GM10847 (cell line): ENCODE data around the gene FCRL5.

ENCODE experiments used
- POLR2A ChIP-seq: IDR thresholded peaks from 2 replicates; pipeline ENCODE4 v1.6.1; 2011; ENCODE audit not compliant: insufficient read length; ENCODE audit errors: extremely low read depth

Gene FCRL5

GRCh38 chr1:157505481-157506272 lies 46.6 kb downstream of the FCRL5 start:
- TF ChIP-seq POLR2A = no peak

- no peak for TF ChIP-seq POLR2A
Observed at GRCh38 chr1:157504646-157505045, 47.7 kb downstream of the FCRL5 start.

- TF ChIP-seq POLR2A = no peak
Observed at GRCh38 chr1:157499521-157499920, 52.8 kb downstream of the FCRL5 start.

- no peak for TF ChIP-seq POLR2A
Observed at GRCh38 chr1:157498736-157499090, 53.6 kb downstream of the FCRL5 start.

GRCh38 chr1:157497987-157498735 lies 54.2 kb downstream of the FCRL5 start:
- no peak for TF ChIP-seq POLR2A

- TF ChIP-seq POLR2A = no peak
Observed at GRCh38 chr1:157497284-157497683, 55.0 kb downstream of the FCRL5 start.

- no peak for TF ChIP-seq POLR2A
Observed at GRCh38 chr1:157496121-157496526, 56.2 kb downstream of the FCRL5 start.

- no peak for TF ChIP-seq POLR2A
Observed at GRCh38 chr1:157495285-157495684, 57.0 kb downstream of the FCRL5 start.

- TF ChIP-seq POLR2A = no peak
Observed at GRCh38 chr1:157494093-157494492, 58.2 kb downstream of the FCRL5 start.

- no peak for TF ChIP-seq POLR2A
Observed at GRCh38 chr1:157490467-157491165, 61.7 kb downstream of the FCRL5 start.

- TF ChIP-seq POLR2A = no peak
Observed at GRCh38 chr1:157488156-157488555, 64.2 kb downstream of the FCRL5 start.

GRCh38 chr1:157487504-157487903 lies 64.8 kb downstream of the FCRL5 start:
- no peak for TF ChIP-seq POLR2A

- no peak for TF ChIP-seq POLR2A
Observed at GRCh38 chr1:157487096-157487495, 65.2 kb downstream of the FCRL5 start.

- TF ChIP-seq POLR2A = no peak
Observed at GRCh38 chr1:157485793-157486192, 66.5 kb downstream of the FCRL5 start.

- no peak for TF ChIP-seq POLR2A
Observed at GRCh38 chr1:157484573-157484972, 67.7 kb downstream of the FCRL5 start.

GRCh38 chr1:157483635-157484034 lies 68.7 kb downstream of the FCRL5 start:
- TF ChIP-seq POLR2A = no peak
